Smooth muscle cell (in vitro differentiated cells): ENCODE measurements around the gene P3H3. TPM values are rescaled to one million over a fixed set of nuclear protein-coding genes. Genes with fewer than 3 reads are reported as not detected.

Experiments used
- DNase-seq: peaks from one replicate; lab custom pipeline; 2025; ENCODE audit not compliant: unreplicated experiment; lab: John Stamatoyannopoulos, UW
- H2AFZ ChIP-seq: fragments of 200-600 bp; sonication (generic); 2 replicates; pipeline ENCODE4 v1.6.0; 2016; ENCODE audit warnings: antibody characterized with exemption, low read depth, mild to moderate bottlenecking
- H3F3A ChIP-seq: fragments of 200-600 bp; sonication (generic); 2 replicates; pipeline ENCODE4 v1.6.0; 2017; ENCODE audit warnings: antibody characterized with exemption, low read depth
- H3K27ac ChIP-seq: fragments of 200-600 bp; sonication (generic); 2 replicates; pipeline ENCODE4 v1.5.1; 2016; ENCODE audit warnings: low read depth, mild to moderate bottlenecking
- H3K27me3 ChIP-seq: fragments of 200-600 bp; sonication (generic); 2 replicates; pipeline ENCODE4 v1.6.1; 2016; ENCODE audit warnings: low read depth, mild to moderate bottlenecking
- H3K36me3 ChIP-seq: fragments of 200-600 bp; sonication (generic); 2 replicates; pipeline ENCODE4 v1.5.1; 2016; ENCODE audit warnings: low read depth
- H3K4me1 ChIP-seq: fragments of 200-600 bp; sonication (generic); 2 replicates; pipeline ENCODE4 v1.5.1; 2016; ENCODE audit warnings: low read depth
- H3K4me2 ChIP-seq: fragments of 200-600 bp; sonication (generic); 2 replicates; pipeline ENCODE4 v1.6.0; 2016; ENCODE audit warnings: mild to moderate bottlenecking
- H3K4me3 ChIP-seq: fragments of 200-600 bp; sonication (generic); 2 replicates; pipeline ENCODE4 v1.5.1; 2016; ENCODE audit warnings: mild to moderate bottlenecking
- H3K79me2 ChIP-seq: fragments of 200-600 bp; sonication (generic); 2 replicates; pipeline ENCODE4 v1.6.0; 2016; ENCODE audit warnings: low read depth, mild to moderate bottlenecking
- H3K9ac ChIP-seq: fragments of 200-600 bp; sonication (generic); 2 replicates; pipeline ENCODE4 v1.6.0; 2016; ENCODE audit warnings: low read depth
- H3K9me3 ChIP-seq: fragments of 200-600 bp; sonication (generic); replicated peaks from 2 replicates; pipeline ENCODE4 v1.5.1; 2016; ENCODE audit warnings: low read depth
- H4K20me1 ChIP-seq: fragments of 200-600 bp; sonication (generic); 2 replicates; pipeline ENCODE4 v1.6.0; 2016; ENCODE audit warnings: low read depth
- CTCF ChIP-seq: fragments of 200-600 bp; sonication (generic); IDR thresholded peaks from 2 replicates; pipeline ENCODE4 v1.5.1; 2017; ENCODE audit warnings: borderline replicate concordance, mild to moderate bottlenecking, antibody characterized with exemption; ENCODE audit not compliant: insufficient read depth, poor library complexity, severe bottlenecking
- WGBS: methylation state at CpG from one replicate; pipeline ENCODE4 v1.1.7; 2016; ENCODE audit warnings: low lambda C conversion rate; 5-methylcytosine and 5-hydroxymethylcytosine counted together
- polyA plus RNA-seq: library from polyadenylated mRNA; unstranded; fragments of >200 nt; fragmentation: Nextera tagmentation; extraction: Ambion mirVana; gene quantifications from 2 replicates; pipeline ENCODE4 v1.2.1, GENCODE V29; 2016
- total RNA-seq: library from RNA; depleted of rRNA; stranded (reverse); fragments of >200 nt; gene quantifications from 2 replicates; pipeline ENCODE4 v1.2.3, GENCODE V29; 2014

Gene P3H3
- total and polyA plus RNA-seq, 2 experiments from 2014 or later = 42.8 to 108 TPM

- no peak overlapping the region for H3K4me2 ChIP-seq
- H3K27me3 ChIP-seq = no peaks in the 10 kb centered on the region
- no peak overlapping the region for H2AFZ ChIP-seq
- H3K4me1 ChIP-seq = no peaks in the 10 kb centered on the region
- TF ChIP-seq CTCF = no peak
- 93% methylated on average over 2 of the region's 2 CpGs for WGBS
- no peak overlapping the region for H3K27ac ChIP-seq
- no peak for DNase-seq
- H4K20me1 ChIP-seq = no peaks in the 10 kb centered on the region
- no peaks in the 10 kb centered on the region for H3K36me3 ChIP-seq
- H3F3A ChIP-seq = peaks cover 7% of the 10 kb centered on the region
- no peak overlapping the region for H3K4me3 ChIP-seq
- no peaks in the 10 kb centered on the region for H3K79me2 ChIP-seq
- no peaks in the 10 kb centered on the region for H3K9me3 ChIP-seq
- H3K9ac ChIP-seq = no peak overlapping the region
Observed at GRCh38 chr12:6847676-6848075, 19.5 kb downstream of the P3H3 start.

GRCh38 chr12:6849427-6849826 is 21.2 kb downstream of the P3H3 start:
- H3K4me2 ChIP-seq = no peak overlapping the region
- H3K79me2 ChIP-seq = peaks cover 9% of the 10 kb centered on the region

DNA sequence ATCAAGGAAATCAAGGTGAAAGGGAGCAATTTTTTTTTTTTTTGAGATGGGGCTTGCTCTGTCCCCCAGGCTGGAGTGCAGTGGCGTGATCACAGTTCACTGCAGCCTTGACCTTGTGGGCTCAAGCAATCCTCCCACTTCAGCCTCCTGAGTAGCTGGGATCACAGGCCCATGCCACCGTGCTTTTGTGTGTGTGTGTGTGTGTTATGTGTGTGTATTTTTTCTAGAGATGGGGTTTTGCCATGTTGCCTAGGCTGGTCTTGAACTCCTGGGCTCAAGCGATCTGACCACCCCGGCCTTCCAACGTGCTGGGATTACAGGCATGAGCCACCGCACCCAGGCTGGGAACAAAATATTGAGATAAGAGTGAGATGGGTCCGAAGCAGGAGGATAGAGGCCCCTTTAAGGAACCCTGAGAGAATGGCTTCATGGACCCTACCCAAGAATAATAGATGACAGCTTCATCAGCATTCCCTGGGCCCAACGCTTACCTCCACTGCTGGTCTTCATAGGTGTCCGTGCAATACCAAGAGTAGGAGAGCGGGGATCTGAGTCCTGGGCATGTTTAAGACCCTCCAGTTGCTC is 21.9 kb downstream of the P3H3 start:
- TF ChIP-seq CTCF = no peak
- no peak overlapping the region for H3K9ac ChIP-seq
- no peaks in the 10 kb centered on the region for H3K4me1 ChIP-seq
- no peaks in the 10 kb centered on the region for H3K9me3 ChIP-seq
- no peak for DNase-seq
- peaks cover 7% of the 10 kb centered on the region for H3F3A ChIP-seq
- peaks cover 3% of the 10 kb centered on the region for H4K20me1 ChIP-seq
- no peak overlapping the region for H3K4me3 ChIP-seq
- 86% methylated on average over 10 of the region's 10 CpGs for WGBS
- H3K4me2 ChIP-seq = peak overlapping the region; percentile 84
- H3K36me3 ChIP-seq = no peaks in the 10 kb centered on the region
- H3K27ac ChIP-seq = no peak overlapping the region
- H3K27me3 ChIP-seq = no peaks in the 10 kb centered on the region
- H3K79me2 ChIP-seq = peaks cover 15% of the 10 kb centered on the region
- no peak overlapping the region for H2AFZ ChIP-seq

More at GRCh38 chr12:6849427-6849826, 21.2 kb downstream of the P3H3 start:
- Histone ChIP-seq H3K27me3 (no peaks in the 10 kb centered on the region), H3K36me3 (no peaks in the 10 kb centered on the region), H3K27ac (no peak overlapping the region), H3K9ac (no peak overlapping the region), H4K20me1 (no peaks in the 10 kb centered on the region), H3K4me3 (no peak overlapping the region), H3F3A (peaks cover 7% of the 10 kb centered on the region), H3K9me3 (no peaks in the 10 kb centered on the region), H2AFZ (no peak overlapping the region), H3K4me1 (no peaks in the 10 kb centered on the region)
- WGBS = 97% methylated on average over 2 of the region's 2 CpGs
- DNase-seq = no peak
- no peak for TF ChIP-seq CTCF

DNA sequence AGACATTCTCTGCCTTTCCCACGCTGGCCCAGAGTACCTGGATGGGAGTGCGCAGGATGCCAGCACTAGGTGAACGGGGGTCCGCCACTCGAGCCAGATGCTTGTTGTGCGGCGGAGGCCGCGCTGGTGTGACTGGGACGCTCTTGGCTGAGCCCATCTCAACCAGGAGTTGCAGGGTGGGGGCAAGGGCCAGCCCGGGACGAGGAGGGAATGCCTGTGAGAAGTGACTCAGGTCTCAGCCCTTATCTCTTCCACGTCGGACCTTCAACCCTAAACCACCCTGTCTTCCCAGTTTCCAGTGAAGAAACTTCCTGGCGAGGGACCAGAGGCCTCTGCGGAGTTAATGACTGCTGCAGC is 22.6 kb downstream of the P3H3 start:
- TF ChIP-seq CTCF = no peak
- no peak for DNase-seq
- 15% methylated on average over 16 of the region's 16 CpGs for WGBS
- Histone ChIP-seq H3K36me3 (no peaks in the 10 kb centered on the region), H2AFZ (no peak overlapping the region), H3K9me3 (no peaks in the 10 kb centered on the region), H3K4me3 (peak overlapping the region; percentile 69), H3K79me2 (peaks cover 20% of the 10 kb centered on the region), H3K27ac (no peak overlapping the region), H3K4me2 (peak overlapping the region; percentile 84), H3K4me1 (no peaks in the 10 kb centered on the region), H4K20me1 (peaks cover 3% of the 10 kb centered on the region), H3K27me3 (no peaks in the 10 kb centered on the region), H3K9ac (no peak overlapping the region), H3F3A (peaks cover 7% of the 10 kb centered on the region)
